GM19467 (cell line): ENCODE measurements around the gene SAE1.
"Not testable (repeated sequence)": the region's sequence is repeated elsewhere in the genome, so short reads cannot be mapped to it uniquely, and the experiment has no call there.

ENCODE experiments used
- ATAC-seq: cut with Tn5 transposase; IDR thresholded peaks from one replicate; pipeline ENCODE4 v1.9.1; 2021; ENCODE audit warnings: mild to moderate bottlenecking, moderate library complexity; ENCODE audit not compliant: unreplicated experiment

Gene SAE1

GRCh38 chr19:47125669-47125938 lies 5.0 kb upstream of the SAE1 start:
- no peak for ATAC-seq

GRCh38 chr19:47129579-47129978 lies 1.1 kb upstream of the SAE1 start:
- ATAC-seq, result no peak

- ATAC-seq, result no peak
These were observed 481 bp upstream of the SAE1 start for GRCh38 chr19:47130120-47130588.

- ATAC-seq, result no peak
These were observed 1.7 kb downstream of the SAE1 start for GRCh38 chr19:47132194-47132852.

GRCh38 chr19:47133021-47133471 lies 2.4 kb downstream of the SAE1 start:
- no peak for ATAC-seq

GRCh38 chr19:47134545-47134944 lies 3.9 kb downstream of the SAE1 start:
- no peak for ATAC-seq

GRCh38 chr19:47135156-47135555 lies 4.5 kb downstream of the SAE1 start:
- ATAC-seq, result no peak

- ATAC-seq, result not testable (repeated sequence)
These were observed 10.6 kb downstream of the SAE1 start for GRCh38 chr19:47141252-47141651.

- no peak for ATAC-seq
These were observed 11.1 kb downstream of the SAE1 start for GRCh38 chr19:47141695-47142094.

GRCh38 chr19:47142779-47143178 lies 12.1 kb downstream of the SAE1 start:
- no peak for ATAC-seq

- ATAC-seq, result no peak
These were observed 12.9 kb downstream of the SAE1 start for GRCh38 chr19:47143322-47144073.

GRCh38 chr19:47144630-47145029 lies 14.0 kb downstream of the SAE1 start:
- ATAC-seq, result no peak

- no peak for ATAC-seq
These were observed 15.2 kb downstream of the SAE1 start for GRCh38 chr19:47145639-47146486.

- ATAC-seq, result no peak
These were observed 16.3 kb downstream of the SAE1 start for GRCh38 chr19:47146920-47147319.

GRCh38 chr19:47151627-47152026 lies 21.0 kb downstream of the SAE1 start:
- no peak for ATAC-seq

- ATAC-seq, result no peak
These were observed 21.6 kb downstream of the SAE1 start for GRCh38 chr19:47152205-47152604.

- ATAC-seq, result no peak
These were observed 22.0 kb downstream of the SAE1 start for GRCh38 chr19:47152632-47153031.

- no peak for ATAC-seq
These were observed 22.6 kb downstream of the SAE1 start for GRCh38 chr19:47153266-47153665.

GRCh38 chr19:47155148-47155547 lies 24.5 kb downstream of the SAE1 start:
- ATAC-seq, result no peak

- no peak for ATAC-seq
These were observed 26.3 kb downstream of the SAE1 start for GRCh38 chr19:47156861-47157430.
